ENCODE results near the gene GASK1A.

DNA sequence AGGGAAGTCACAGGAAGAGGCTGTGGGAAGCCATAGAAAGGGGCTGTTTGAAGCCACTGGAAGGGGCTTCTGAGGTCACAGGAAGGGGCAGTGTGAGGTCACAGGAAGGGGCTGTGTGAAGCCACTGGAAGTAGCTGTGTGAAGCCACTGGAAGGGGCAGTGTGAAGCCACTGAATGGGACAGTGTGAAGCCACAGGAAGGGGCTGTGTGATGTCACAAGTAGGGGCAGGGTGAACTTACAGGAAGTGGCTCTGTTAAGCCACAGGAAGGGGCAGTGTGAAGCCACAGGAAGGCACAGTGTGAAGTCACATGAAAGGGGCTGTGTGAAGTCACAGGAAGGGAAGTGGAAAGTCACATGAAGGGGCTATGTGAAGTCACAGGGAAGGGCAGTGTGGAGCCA is 33.1 kb downstream of the GASK1A start:
- TF ChIP-seq, protein P1, sequence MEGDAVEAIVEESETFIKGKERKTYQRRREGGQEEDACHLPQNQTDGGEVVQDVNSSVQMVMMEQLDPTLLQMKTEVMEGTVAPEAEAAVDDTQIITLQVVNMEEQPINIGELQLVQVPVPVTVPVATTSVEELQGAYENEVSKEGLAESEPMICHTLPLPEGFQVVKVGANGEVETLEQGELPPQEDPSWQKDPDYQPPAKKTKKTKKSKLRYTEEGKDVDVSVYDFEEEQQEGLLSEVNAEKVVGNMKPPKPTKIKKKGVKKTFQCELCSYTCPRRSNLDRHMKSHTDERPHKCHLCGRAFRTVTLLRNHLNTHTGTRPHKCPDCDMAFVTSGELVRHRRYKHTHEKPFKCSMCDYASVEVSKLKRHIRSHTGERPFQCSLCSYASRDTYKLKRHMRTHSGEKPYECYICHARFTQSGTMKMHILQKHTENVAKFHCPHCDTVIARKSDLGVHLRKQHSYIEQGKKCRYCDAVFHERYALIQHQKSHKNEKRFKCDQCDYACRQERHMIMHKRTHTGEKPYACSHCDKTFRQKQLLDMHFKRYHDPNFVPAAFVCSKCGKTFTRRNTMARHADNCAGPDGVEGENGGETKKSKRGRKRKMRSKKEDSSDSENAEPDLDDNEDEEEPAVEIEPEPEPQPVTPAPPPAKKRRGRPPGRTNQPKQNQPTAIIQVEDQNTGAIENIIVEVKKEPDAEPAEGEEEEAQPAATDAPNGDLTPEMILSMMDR (conservative IDR thresholded peaks at IDR 0.05; ENCODE audit: low read length) = no peak
- no peak for TF ChIP-seq EZH2phosphoT487 (IDR thresholded peaks at IDR 0.05; ENCODE audit: borderline replicate concordance, low read depth, low read length)

Data from OCI-LY7 (cell line).